RWPE2 (cell line): ENCODE results near the gene L3MBTL4.

ENCODE experiments used
- ATAC-seq: fragments of 200-7000 bp; cut with Tn5 transposase; 3 replicates; pipeline ENCODE4 v1.9.1; 2021; ENCODE audit warnings: low read depth
- DNase-seq: peaks from one replicate; pipeline ENCODE4 v3.0.0-alpha.2; 2020; ENCODE audit warnings: low spot score
- H3K27ac ChIP-seq: fragments of 450-650 bp; 2 replicates; pipeline ENCODE4 v1.5.1; 2017; ENCODE audit warnings: mild to moderate bottlenecking; ENCODE audit not compliant: poor library complexity, severe bottlenecking
- H3K27me3 ChIP-seq: fragments of 250-450 bp; sonication (Bioruptor Pico); 2 replicates; pipeline ENCODE4 v1.5.1; 2021; ENCODE audit warnings: mild to moderate bottlenecking, moderate library complexity; ENCODE audit not compliant: insufficient read depth, poor library complexity, severe bottlenecking
- H3K36me3 ChIP-seq: fragments of 250-450 bp; sonication (Bioruptor Pico); 2 replicates; pipeline ENCODE4 v1.5.1; 2020; ENCODE audit warnings: low read depth, mild to moderate bottlenecking, moderate library complexity
- H3K4me1 ChIP-seq: fragments of 250-450 bp; sonication (Bioruptor Pico); 2 replicates; pipeline ENCODE4 v1.5.1; 2021; ENCODE audit warnings: mild to moderate bottlenecking, moderate library complexity; ENCODE audit not compliant: insufficient read depth, poor library complexity, severe bottlenecking
- H3K4me3 ChIP-seq: fragments of 250-450 bp; sonication (Bioruptor Pico); 2 replicates; pipeline ENCODE4 v1.5.1; 2021; ENCODE audit warnings: mild to moderate bottlenecking, moderate library complexity; ENCODE audit not compliant: severe bottlenecking
- H3K9me3 ChIP-seq: fragments of 250-450 bp; sonication (Bioruptor Pico); 2 replicates; pipeline ENCODE4 v1.5.1; 2021; ENCODE audit warnings: mild to moderate bottlenecking, moderate library complexity; ENCODE audit not compliant: severe bottlenecking
- TF ChIP-seq, protein P1 (sequence below): fragments of 450-650 bp; IDR thresholded peaks from one replicate; pipeline ENCODE4 v1.5.1; 2017; ENCODE audit warnings: mild to moderate bottlenecking, moderate library complexity; ENCODE audit not compliant: poor library complexity, severe bottlenecking

Gene L3MBTL4

GRCh38 chr18:6022845-6023244, 391.9 kb downstream of the L3MBTL4 start:
- H3K9me3 ChIP-seq: no peaks in the 10 kb centered on the region
- ATAC-seq (no peak), DNase-seq (no peak)
- H3K4me1 ChIP-seq: no peaks in the 10 kb centered on the region
- no peak overlapping the region for H3K27ac ChIP-seq
- H3K4me3 ChIP-seq: no peak overlapping the region
- no peaks in the 10 kb centered on the region for H3K36me3 ChIP-seq
- H3K27me3 ChIP-seq: no peaks in the 10 kb centered on the region
- TF ChIP-seq, protein P1, sequence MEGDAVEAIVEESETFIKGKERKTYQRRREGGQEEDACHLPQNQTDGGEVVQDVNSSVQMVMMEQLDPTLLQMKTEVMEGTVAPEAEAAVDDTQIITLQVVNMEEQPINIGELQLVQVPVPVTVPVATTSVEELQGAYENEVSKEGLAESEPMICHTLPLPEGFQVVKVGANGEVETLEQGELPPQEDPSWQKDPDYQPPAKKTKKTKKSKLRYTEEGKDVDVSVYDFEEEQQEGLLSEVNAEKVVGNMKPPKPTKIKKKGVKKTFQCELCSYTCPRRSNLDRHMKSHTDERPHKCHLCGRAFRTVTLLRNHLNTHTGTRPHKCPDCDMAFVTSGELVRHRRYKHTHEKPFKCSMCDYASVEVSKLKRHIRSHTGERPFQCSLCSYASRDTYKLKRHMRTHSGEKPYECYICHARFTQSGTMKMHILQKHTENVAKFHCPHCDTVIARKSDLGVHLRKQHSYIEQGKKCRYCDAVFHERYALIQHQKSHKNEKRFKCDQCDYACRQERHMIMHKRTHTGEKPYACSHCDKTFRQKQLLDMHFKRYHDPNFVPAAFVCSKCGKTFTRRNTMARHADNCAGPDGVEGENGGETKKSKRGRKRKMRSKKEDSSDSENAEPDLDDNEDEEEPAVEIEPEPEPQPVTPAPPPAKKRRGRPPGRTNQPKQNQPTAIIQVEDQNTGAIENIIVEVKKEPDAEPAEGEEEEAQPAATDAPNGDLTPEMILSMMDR: no peak

GRCh38 chr18:6022074-6022444, 392.7 kb downstream of the L3MBTL4 start:
- H3K27me3 ChIP-seq: no peaks in the 10 kb centered on the region
- H3K4me3 ChIP-seq: no peak overlapping the region
- H3K4me1 ChIP-seq: no peaks in the 10 kb centered on the region
- TF ChIP-seq, protein P1: no peak
- ATAC-seq (no peak), DNase-seq (no peak)
- no peaks in the 10 kb centered on the region for H3K9me3 ChIP-seq
- H3K36me3 ChIP-seq: no peaks in the 10 kb centered on the region
- no peak overlapping the region for H3K27ac ChIP-seq

- Histone ChIP-seq H3K27me3 (no peaks in the 10 kb centered on the region), H3K9me3 (no peaks in the 10 kb centered on the region), H3K4me1 (no peaks in the 10 kb centered on the region), H3K36me3 (no peaks in the 10 kb centered on the region), H3K27ac (no peak overlapping the region), H3K4me3 (no peak overlapping the region)
- DNase-seq (no peak), ATAC-seq (no peak)
- TF ChIP-seq, protein P1: no peak
Observed at GRCh38 chr18:6021306-6022073, 393.2 kb downstream of the L3MBTL4 start.

DNA sequence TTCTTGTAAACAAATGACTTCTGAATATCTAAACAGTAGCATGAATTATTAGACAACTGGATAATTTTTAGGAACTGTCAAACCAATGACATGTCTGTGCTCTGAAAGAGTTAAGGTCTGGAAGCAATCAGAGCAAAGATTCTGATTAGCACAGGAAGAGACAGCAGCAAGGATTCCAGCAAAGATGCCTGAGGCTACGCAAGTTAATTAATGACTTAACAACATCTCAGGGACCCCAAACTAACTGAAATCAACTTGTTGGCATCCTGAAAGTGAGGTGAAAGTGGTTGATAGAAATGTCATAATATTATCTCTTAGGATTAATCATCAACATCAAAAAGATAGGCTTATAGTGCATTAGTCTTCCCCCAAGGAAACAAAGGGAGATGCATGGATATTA, 396.0 kb downstream of the L3MBTL4 start:
- H3K27me3 ChIP-seq: no peaks in the 10 kb centered on the region
- TF ChIP-seq, protein P1: no peak
- H3K4me3 ChIP-seq: no peak overlapping the region
- DNase-seq (no peak), ATAC-seq (no peak)
- no peak overlapping the region for H3K27ac ChIP-seq
- no peaks in the 10 kb centered on the region for H3K4me1 ChIP-seq
- H3K36me3 ChIP-seq: no peaks in the 10 kb centered on the region
- no peaks in the 10 kb centered on the region for H3K9me3 ChIP-seq

DNA sequence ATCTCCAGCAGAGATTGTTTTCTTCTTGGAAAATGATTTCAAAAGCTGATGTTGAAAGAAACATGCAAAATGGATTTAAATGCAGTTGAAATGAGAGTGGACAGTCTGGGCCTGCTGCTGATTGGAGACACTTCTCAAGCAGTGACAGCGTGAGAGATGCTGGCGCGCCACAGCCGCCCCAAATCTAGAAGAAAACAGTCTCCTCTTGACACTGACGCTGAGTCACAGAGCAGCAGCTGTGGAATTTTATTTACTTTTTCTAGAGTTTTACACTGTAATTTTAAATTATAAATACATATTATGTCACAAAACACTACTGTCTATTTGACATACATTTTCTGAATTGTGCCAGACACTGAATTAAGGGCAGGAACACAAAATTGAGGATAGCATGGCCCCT, 397.5 kb downstream of the L3MBTL4 start:
- no peak overlapping the region for H3K27ac ChIP-seq
- ATAC-seq (no peak), DNase-seq (no peak)
- H3K36me3 ChIP-seq: no peaks in the 10 kb centered on the region
- TF ChIP-seq, protein P1: no peak
- H3K4me1 ChIP-seq: no peaks in the 10 kb centered on the region
- no peaks in the 10 kb centered on the region for H3K27me3 ChIP-seq
- H3K4me3 ChIP-seq: no peak overlapping the region
- H3K9me3 ChIP-seq: no peaks in the 10 kb centered on the region
